ENCODE measurements around the gene H3-3A. TPM values are rescaled to one million over a fixed set of nuclear protein-coding genes. Genes with fewer than 3 reads are reported as not detected.
A peak's percentile ranks its signal among the peaks of the same experiment; 100 is the strongest.

The H3-3A gene
- total RNA-seq, 4 donors from 2014 or later, result 202 to 340 (median 291) TPM

GRCh38 chr1:226026833-226027232, 35.7 kb upstream of the H3-3A start:
- H3K27ac ChIP-seq, result no peak overlapping the region
- no peak for TF ChIP-seq CTCF (IDR thresholded peaks at IDR 0.05)
- no peak for TF ChIP-seq POLR2A (IDR thresholded peaks at IDR 0.05)
- peaks cover 0 to 16% (median 3%) of the 10 kb centered on the region in 4 donors for H3K4me1 ChIP-seq
- no peak for DNase-seq
- H3K27me3 ChIP-seq, result no peaks in the 10 kb centered on the region
- H3K4me3 ChIP-seq, result no peak overlapping the region
- no peaks in the 10 kb centered on the region for H3K36me3 ChIP-seq
- no peaks in the 10 kb centered on the region for H3K9me3 ChIP-seq

- DNase-seq, result peak in 1 of 3 donors; percentile 42
- peak overlapping the region in 2 of 4 donors; percentile 74 to 90 for H3K27ac ChIP-seq
These were observed 34.8 kb upstream of the H3-3A start for GRCh38 chr1:226027538-226028217.

GRCh38 chr1:226029093-226029496, 33.4 kb upstream of the H3-3A start:
- Histone ChIP-seq H3K9me3 (no peaks in the 10 kb centered on the region), H3K4me1 (peaks cover 0 to 16% (median 3%) of the 10 kb centered on the region in 4 donors), H3K27ac (peak overlapping the region; percentile 62 to 90 (median 72)), H3K27me3 (no peaks in the 10 kb centered on the region), H3K4me3 (no peak overlapping the region), H3K36me3 (no peaks in the 10 kb centered on the region)
- DNase-seq, result peak; percentile 65 to 88 (median 73)
- TF ChIP-seq POLR2A (IDR thresholded peaks at IDR 0.05), result no peak
- no peak for TF ChIP-seq CTCF (IDR thresholded peaks at IDR 0.05)

More at GRCh38 chr1:226027538-226028217, 34.8 kb upstream of the H3-3A start:
- Histone ChIP-seq H3K9me3 (no peaks in the 10 kb centered on the region), H3K4me3 (no peak overlapping the region), H3K27me3 (no peaks in the 10 kb centered on the region), H3K36me3 (no peaks in the 10 kb centered on the region), H3K4me1 (peaks cover 0 to 16% (median 3%) of the 10 kb centered on the region in 4 donors)
- TF ChIP-seq CTCF (IDR thresholded peaks at IDR 0.05) (no peak), POLR2A (IDR thresholded peaks at IDR 0.05) (no peak)

GRCh38 chr1:226029568-226030225, 32.8 kb upstream of the H3-3A start:
- H3K4me1 ChIP-seq, result peaks cover 0 to 16% (median 3%) of the 10 kb centered on the region in 4 donors
- TF ChIP-seq CTCF (IDR thresholded peaks at IDR 0.05) (no peak), POLR2A (IDR thresholded peaks at IDR 0.05) (no peak)
- H3K4me3 ChIP-seq, result no peak overlapping the region
- H3K36me3 ChIP-seq, result no peaks in the 10 kb centered on the region
- no peaks in the 10 kb centered on the region for H3K27me3 ChIP-seq
- no peaks in the 10 kb centered on the region for H3K9me3 ChIP-seq
- peak overlapping the region; percentile 62 to 90 (median 72) for H3K27ac ChIP-seq
- peak in 2 of 3 donors; percentile 57 to 58 for DNase-seq

- Histone ChIP-seq H3K27me3 (no peaks in the 10 kb centered on the region), H3K9me3 (no peaks in the 10 kb centered on the region)
- no peak for TF ChIP-seq CTCF (IDR thresholded peaks at IDR 0.05)
- no peak for TF ChIP-seq POLR2A (IDR thresholded peaks at IDR 0.05)
These were observed 28.9 kb upstream of the H3-3A start for GRCh38 chr1:226033582-226033981.

More at GRCh38 chr1:226033582-226033981, 28.9 kb upstream of the H3-3A start:
- DNase-seq, result no peak
- H3K27ac ChIP-seq, result peak overlapping the region in 2 of 4 donors; percentile 40 to 78
- no peak overlapping the region for H3K4me3 ChIP-seq
- H3K36me3 ChIP-seq, result no peaks in the 10 kb centered on the region
- peaks cover 0 to 11% (median 3%) of the 10 kb centered on the region in 4 donors for H3K4me1 ChIP-seq

Measured in Peyer's patch (tissue), 4 donors.